Measurements from ENCODE around the gene SOSTDC1. TPM values are rescaled to one million over a fixed set of nuclear protein-coding genes. Genes with fewer than 3 reads are reported as not detected.
"Not testable (repeated sequence)": the region's sequence is repeated elsewhere in the genome, so short reads cannot be mapped to it uniquely, and the experiment has no call there.

SOSTDC1 gene
- total RNA-seq, 8 experiments from 2014 or later: 0.54 to 39.0 (median 1.7) TPM; not detected in 1

GRCh38 chr7:16492513-16493062 lies 27.1 kb upstream of the SOSTDC1 start:
- peak; percentile 58 to 94 (median 72) for ATAC-seq (replicated peaks in 6 of 8)
- in situ Hi-C loops (cut with MboI; ENCODE audit: low pct_unique_long_range_greater_than_20kb in 2 of 9, low sequenced_read_pairs in 9 of 9, unreplicated experiment in 9 of 9): no loop called here

DNA sequence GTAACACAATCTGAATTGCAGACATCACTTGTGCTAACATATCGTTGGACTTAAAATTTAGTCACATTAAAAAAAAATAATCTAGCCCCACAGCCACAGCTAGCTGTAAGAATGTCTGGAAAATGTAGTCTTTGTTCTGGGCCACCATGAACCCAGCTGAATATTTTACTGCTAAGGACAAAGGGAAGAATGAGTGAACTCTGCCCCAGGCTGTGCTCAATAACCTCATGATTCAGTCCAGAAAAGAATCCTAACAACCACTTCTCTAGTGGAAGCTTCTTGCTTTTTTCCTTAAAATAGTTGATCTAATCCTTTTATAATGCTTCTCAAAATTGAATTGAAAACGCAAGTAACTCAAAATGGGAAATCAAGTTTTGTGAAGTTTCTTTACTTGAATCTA lies 25.6 kb upstream of the SOSTDC1 start:
- peak in 5 of 8 experiments; percentile 47 to 66 (median 65) for ATAC-seq (replicated peaks in 6 of 8)
- Histone ChIP-seq H3K4me1 (replicated peaks in 1 of 2) (peaks cover 22 to 44% of the 10 kb centered on the region in 2 donors), H3K4me3 (no peak overlapping the region), H3K27ac (no peak overlapping the region)
- 0 to 100% (median 40%) methylated on average over 1 to 2 of the region's 2 CpGs; no CpG with 5 or more reads in 1 of the 10 experiments for WGBS, 10 experiments
- in situ Hi-C loops (cut with MboI; ENCODE audit: low pct_unique_long_range_greater_than_20kb in 2 of 9, low sequenced_read_pairs in 9 of 9, unreplicated experiment in 9 of 9): no loop called here

More at GRCh38 chr7:16492513-16493062, 27.1 kb upstream of the SOSTDC1 start:
- WGBS, 10 experiments: 0 to 100% (median 41%) methylated on average over 1 to 3 of the region's 3 CpGs; no CpG with 5 or more reads in 2 of the 10 experiments
- Histone ChIP-seq H3K4me3 (no peak overlapping the region), H3K27ac (peak overlapping the region in 1 of 2 donors; percentile 63), H3K4me1 (replicated peaks in 1 of 2) (peaks cover 22 to 44% of the 10 kb centered on the region in 2 donors)

- WGBS, 10 experiments: 43 to 100% (median 70%) methylated on average over 1 to 4 of the region's 4 CpGs; no CpG with 5 or more reads in 1 of the 10 experiments
- H3K27ac ChIP-seq: no peak overlapping the region
Measured at GRCh38 chr7:16484453-16485158, 19.1 kb upstream of the SOSTDC1 start.

DNA sequence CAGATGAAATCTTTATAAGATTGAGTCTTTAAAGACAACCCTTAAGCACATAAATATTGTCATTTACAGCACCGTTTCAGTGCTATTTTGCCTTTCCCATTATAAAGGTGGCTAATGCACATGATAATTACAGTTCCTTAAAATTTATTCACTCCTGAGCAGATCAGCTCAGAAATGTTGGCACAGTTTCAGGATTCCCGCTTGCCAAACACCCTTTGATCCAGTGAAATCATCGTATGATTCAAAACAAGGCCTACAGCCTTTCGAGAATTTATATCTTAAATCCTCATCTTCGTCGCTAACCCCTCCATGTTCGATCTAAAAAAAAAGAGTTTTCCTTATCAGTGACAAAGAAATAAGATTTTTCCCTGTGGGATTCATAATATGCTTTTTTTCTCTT lies 14.1 kb upstream of the SOSTDC1 start:
- WGBS, 10 experiments: 48 to 100% (median 87%) methylated on average over 3 to 7 of the region's 7 CpGs; no CpG with 5 or more reads in 1 of the 10 experiments
- ATAC-seq (replicated peaks in 6 of 8): no peak
- Histone ChIP-seq H3K27ac (no peak overlapping the region), H3K4me3 (no peak overlapping the region), H3K4me1 (replicated peaks in 1 of 2) (no peaks in the 10 kb centered on the region)
- in situ Hi-C loops (cut with MboI; ENCODE audit: low pct_unique_long_range_greater_than_20kb in 2 of 9, low sequenced_read_pairs in 9 of 9, unreplicated experiment in 9 of 9): no loop called here

More at GRCh38 chr7:16484453-16485158, 19.1 kb upstream of the SOSTDC1 start:
- in situ Hi-C loops (cut with MboI; ENCODE audit: low pct_unique_long_range_greater_than_20kb in 2 of 9, low sequenced_read_pairs in 9 of 9, unreplicated experiment in 9 of 9): no loop called here
- ATAC-seq (replicated peaks in 6 of 8): peak in 3 of 8 experiments; percentile 19 to 73 (median 36)
- peaks cover 0 to 2% of the 10 kb centered on the region in 2 donors for H3K4me1 ChIP-seq (replicated peaks in 1 of 2)
- H3K4me3 ChIP-seq: no peak overlapping the region

DNA sequence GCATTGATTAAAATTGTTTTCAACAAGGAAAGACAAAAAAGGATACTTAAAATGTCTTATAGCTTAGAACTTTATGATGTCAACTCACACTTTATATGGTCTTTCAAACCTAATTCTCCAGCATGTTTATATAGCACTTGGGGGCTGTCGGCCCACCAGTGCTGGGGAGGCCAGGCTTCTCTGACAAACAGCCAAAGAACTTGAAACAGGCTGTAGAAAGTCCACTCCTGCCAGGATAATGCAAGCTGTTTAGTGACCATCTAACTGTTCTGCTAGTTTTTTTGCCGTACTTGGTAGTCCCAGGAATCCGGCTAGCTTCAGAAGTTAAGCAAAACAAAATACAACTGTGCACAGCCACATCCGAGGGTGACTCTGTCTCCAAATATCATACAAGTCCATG lies 13.6 kb upstream of the SOSTDC1 start:
- Histone ChIP-seq H3K4me3 (no peak overlapping the region), H3K4me1 (replicated peaks in 1 of 2) (no peaks in the 10 kb centered on the region), H3K27ac (no peak overlapping the region)
- in situ Hi-C loops (cut with MboI; ENCODE audit: low pct_unique_long_range_greater_than_20kb in 2 of 9, low sequenced_read_pairs in 9 of 9, unreplicated experiment in 9 of 9): no loop called here
- ATAC-seq (replicated peaks in 6 of 8): no peak
- 40 to 97% (median 88%) methylated on average over 1 to 4 of the region's 4 CpGs; no CpG with 5 or more reads in 1 of the 10 experiments for WGBS, 10 experiments

GRCh38 chr7:16471933-16472332 lies 6.4 kb upstream of the SOSTDC1 start:
- 73 to 100% (median 92%) methylated on average over 1 to 4 of the region's 4 CpGs; no CpG with 5 or more reads in 4 of the 10 experiments for WGBS, 10 experiments
- no peak for ATAC-seq (replicated peaks in 6 of 8)
- in situ Hi-C loops (cut with MboI; ENCODE audit: low pct_unique_long_range_greater_than_20kb in 2 of 9, low sequenced_read_pairs in 9 of 9, unreplicated experiment in 9 of 9): loop anchor here in 1 of 9 experiments (25.0 kb wide), 1 partner anchor 90 kb away; no protein-coding TSS in a partner anchor
- H3K27ac ChIP-seq: no peak overlapping the region
- H3K4me1 ChIP-seq (replicated peaks in 1 of 2): no peaks in the 10 kb centered on the region
- no peak overlapping the region for H3K4me3 ChIP-seq

GRCh38 chr7:16463949-16464715 lies 1.4 kb downstream of the SOSTDC1 start:
- WGBS, 10 experiments: 35 to 76% (median 42%) methylated on average over 5 to 10 of the region's 10 CpGs
- in situ Hi-C loops (cut with MboI; ENCODE audit: low pct_unique_long_range_greater_than_20kb in 2 of 9, low sequenced_read_pairs in 9 of 9, unreplicated experiment in 9 of 9): loop anchor here in 1 of 9 experiments (25.0 kb wide), 1 partner anchor 98 kb away; no protein-coding TSS in a partner anchor
- Histone ChIP-seq H3K4me3 (peak overlapping the region in 2 of 5 donors; percentile 3 to 11), H3K4me1 (replicated peaks in 1 of 2) (peaks cover 8 to 20% of the 10 kb centered on the region in 2 donors), H3K27ac (no peak overlapping the region)
- peak in 1 of 8 experiments; percentile 74 for ATAC-seq (replicated peaks in 6 of 8)

- in situ Hi-C loops (cut with MboI; ENCODE audit: low pct_unique_long_range_greater_than_20kb in 2 of 9, low sequenced_read_pairs in 9 of 9, unreplicated experiment in 9 of 9): loop anchor here in 1 of 9 experiments (25.0 kb wide), 1 partner anchor 99 kb away; no protein-coding TSS in a partner anchor
- peaks cover 8 to 20% of the 10 kb centered on the region in 2 donors for H3K4me1 ChIP-seq (replicated peaks in 1 of 2)
- ATAC-seq (replicated peaks in 6 of 8): peak in 1 of 8 experiments; percentile 48
- no peak overlapping the region for H3K27ac ChIP-seq
- 0 to 25% (median 4%) methylated on average over 1 to 2 of the region's 2 CpGs; no CpG with 5 or more reads in 2 of the 10 experiments for WGBS, 10 experiments
- no peak overlapping the region for H3K4me3 ChIP-seq
Measured at GRCh38 chr7:16463520-16463919, 2.0 kb downstream of the SOSTDC1 start.

DNA sequence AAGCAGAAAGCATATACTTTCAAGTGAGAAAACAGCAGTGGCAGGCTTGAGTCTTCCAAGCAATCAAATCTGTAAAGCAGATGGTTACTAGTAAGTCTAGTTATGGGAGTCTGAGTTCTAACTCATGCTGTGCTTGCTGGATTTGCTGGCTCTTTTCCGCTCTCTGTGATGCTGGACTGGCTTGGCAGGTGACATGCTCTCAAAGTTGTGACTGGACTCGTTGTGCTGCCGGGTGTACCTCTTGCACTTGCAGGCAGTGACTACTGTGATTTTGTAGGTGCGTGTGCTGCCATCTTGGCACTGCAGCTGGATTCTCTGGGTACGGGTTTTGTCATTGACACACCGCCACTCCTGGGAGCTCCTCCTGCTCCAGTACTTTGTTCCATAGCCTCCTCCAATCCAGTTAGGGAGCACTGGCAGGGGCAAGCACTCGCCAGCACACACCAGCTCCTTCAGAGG lies 3.1 kb downstream of the SOSTDC1 start:
- 59 to 100% (median 83%) methylated on average over 1 to 6 of the region's 7 CpGs; no CpG with 5 or more reads in 2 of the 10 experiments for WGBS, 10 experiments
- H3K4me3 ChIP-seq: no peak overlapping the region
- in situ Hi-C loops (cut with MboI; ENCODE audit: low pct_unique_long_range_greater_than_20kb in 2 of 9, low sequenced_read_pairs in 9 of 9, unreplicated experiment in 9 of 9): loop anchor here in 1 of 9 experiments (25.0 kb wide), 1 partner anchor 100 kb away; no protein-coding TSS in a partner anchor

DNA sequence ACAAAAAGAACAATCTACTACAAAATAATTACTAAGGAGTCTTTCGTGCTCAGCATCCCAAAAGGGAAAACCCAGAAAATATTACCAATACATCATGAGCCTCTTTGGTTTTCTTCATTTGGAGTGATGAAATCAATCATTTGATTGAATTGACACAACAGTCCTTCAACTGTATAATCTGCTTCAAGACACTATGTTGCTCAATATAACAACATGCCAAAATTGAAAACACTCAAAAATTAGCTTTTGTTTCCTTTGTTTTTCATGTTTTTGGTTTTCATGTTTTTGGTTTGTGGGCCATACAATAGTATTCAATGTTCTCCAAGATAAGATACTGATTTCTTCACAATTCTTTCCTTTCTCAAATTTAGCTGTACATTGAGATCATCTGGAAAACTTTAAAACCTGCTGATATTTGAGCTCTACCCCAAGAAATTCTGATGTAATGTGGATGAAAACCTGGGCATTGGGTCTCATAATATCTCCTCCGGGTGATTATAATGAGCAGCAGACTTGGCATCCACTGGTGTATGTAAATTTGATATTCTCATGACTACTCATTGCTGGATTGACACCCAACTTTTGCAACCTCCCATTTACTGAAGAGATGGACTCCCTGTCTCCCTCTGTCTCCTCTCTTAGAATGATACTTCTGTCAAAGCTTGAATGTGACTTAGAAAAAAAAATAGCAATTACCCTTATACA lies 4.6 kb downstream of the SOSTDC1 start:
- in situ Hi-C loops (cut with MboI; ENCODE audit: low pct_unique_long_range_greater_than_20kb in 2 of 9, low sequenced_read_pairs in 9 of 9, unreplicated experiment in 9 of 9): loop anchor here in 1 of 9 experiments (25.0 kb wide), 1 partner anchor 101 kb away; no protein-coding TSS in a partner anchor
- WGBS, 10 experiments: 19 to 100% (median 89%) methylated on average over 1 to 2 of the region's 2 CpGs

More for the DNA sequence above, 3.1 kb downstream of the SOSTDC1 start:
- Histone ChIP-seq H3K27ac (no peak overlapping the region), H3K4me1 (replicated peaks in 1 of 2) (peaks cover 8 to 20% of the 10 kb centered on the region in 2 donors)
- peak in 1 of 8 experiments; percentile 21 for ATAC-seq (replicated peaks in 6 of 8)

DNA sequence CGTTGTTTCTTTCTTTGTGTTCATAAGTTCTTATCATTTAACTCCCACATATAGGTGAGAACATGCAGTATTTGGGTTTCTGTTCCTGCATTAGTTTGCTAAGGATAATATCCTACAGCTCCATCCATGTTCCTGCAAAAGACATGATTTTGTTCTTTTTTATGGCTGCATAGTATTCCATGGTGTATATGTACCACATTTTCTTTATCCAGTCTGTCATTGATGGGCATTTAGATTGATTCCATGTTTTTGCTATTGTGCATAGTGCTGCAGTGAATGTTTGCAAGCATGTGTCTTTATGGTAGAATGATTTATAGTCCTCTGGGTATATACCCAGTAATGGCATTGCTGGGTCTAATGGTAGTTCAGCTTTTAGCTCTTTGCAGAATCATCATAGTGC lies 9.2 kb downstream of the SOSTDC1 start:
- H3K4me3 ChIP-seq; H3K27ac ChIP-seq; H3K4me1 ChIP-seq (replicated peaks in 1 of 2); ATAC-seq (replicated peaks in 6 of 8): not testable (repeated sequence)
- in situ Hi-C loops (cut with MboI; ENCODE audit: low pct_unique_long_range_greater_than_20kb in 2 of 9, low sequenced_read_pairs in 9 of 9, unreplicated experiment in 9 of 9): loop anchor here in 1 of 9 experiments (25.0 kb wide), 1 partner anchor 106 kb away; no protein-coding TSS in a partner anchor
- 100% methylated on average over 1 of the region's 1 CpG; no CpG with 5 or more reads in 9 of the 10 experiments for WGBS, 10 experiments

More for the DNA sequence above, 4.6 kb downstream of the SOSTDC1 start:
- no peak overlapping the region for H3K4me3 ChIP-seq
- no peak overlapping the region for H3K27ac ChIP-seq
- peaks cover 6 to 16% of the 10 kb centered on the region in 2 donors for H3K4me1 ChIP-seq (replicated peaks in 1 of 2)
- ATAC-seq (replicated peaks in 6 of 8): peak in 2 of 8 experiments; percentile 58 to 76

DNA sequence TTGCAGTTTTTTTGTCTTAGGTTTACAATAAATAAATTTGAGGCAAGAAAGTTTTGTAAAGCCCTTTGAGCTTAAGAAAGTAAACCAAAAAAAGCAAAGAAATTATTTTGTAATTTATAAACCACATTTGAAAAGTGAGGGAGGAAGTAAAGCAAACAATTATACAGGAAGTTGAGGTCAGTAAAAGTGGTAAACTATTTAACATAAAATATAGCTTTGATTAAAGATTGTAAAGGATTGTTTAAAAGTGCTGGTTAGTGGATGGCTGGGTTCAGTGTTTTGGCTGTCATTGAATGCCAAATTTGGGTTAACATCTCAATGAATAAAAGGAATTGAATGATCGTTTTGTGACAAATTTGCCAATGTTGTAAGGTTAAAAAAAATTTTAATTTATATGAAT lies 9.9 kb downstream of the SOSTDC1 start:
- H3K4me1 ChIP-seq (replicated peaks in 1 of 2): no peaks in the 10 kb centered on the region
- in situ Hi-C loops (cut with MboI; ENCODE audit: low pct_unique_long_range_greater_than_20kb in 2 of 9, low sequenced_read_pairs in 9 of 9, unreplicated experiment in 9 of 9): loop anchor here in 1 of 9 experiments (25.0 kb wide), 1 partner anchor 107 kb away; no protein-coding TSS in a partner anchor
- no peak for ATAC-seq (replicated peaks in 6 of 8)
- H3K27ac ChIP-seq: no peak overlapping the region
- 36 to 91% (median 78%) methylated on average over 1 of the region's 1 CpG for WGBS, 10 experiments
- no peak overlapping the region for H3K4me3 ChIP-seq
